Activated naive CD8-positive, alpha-beta T cell treated with anti-CD3 and anti-CD28 coated beads, Interleukin-2, amount 50 U/mL, for 16 hours (primary cell): ENCODE results near the gene LRP1-AS.

ENCODE experiments used
- DNase-seq: peaks from one replicate; pipeline ENCODE4 v3.0.0-alpha.2; 2020; ENCODE audit warnings: low read depth, low spot score

Gene LRP1-AS

DNA sequence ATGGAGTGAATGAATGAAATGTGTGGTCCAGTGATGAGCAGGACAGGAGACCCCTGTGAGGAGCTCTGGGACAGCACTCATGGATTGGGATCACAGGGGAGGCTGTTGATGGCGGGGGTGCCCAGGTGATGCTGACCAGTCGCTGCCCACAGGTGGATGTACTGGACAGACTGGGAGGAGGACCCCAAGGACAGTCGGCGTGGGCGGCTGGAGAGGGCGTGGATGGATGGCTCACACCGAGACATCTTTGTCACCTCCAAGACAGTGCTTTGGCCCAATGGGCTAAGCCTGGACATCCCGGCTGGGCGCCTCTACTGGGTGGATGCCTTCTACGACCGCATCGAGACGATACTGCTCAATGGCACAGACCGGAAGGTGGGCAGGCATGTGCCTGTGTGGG, 13.3 kb upstream of the LRP1-AS start:
- no peak for DNase-seq

DNA sequence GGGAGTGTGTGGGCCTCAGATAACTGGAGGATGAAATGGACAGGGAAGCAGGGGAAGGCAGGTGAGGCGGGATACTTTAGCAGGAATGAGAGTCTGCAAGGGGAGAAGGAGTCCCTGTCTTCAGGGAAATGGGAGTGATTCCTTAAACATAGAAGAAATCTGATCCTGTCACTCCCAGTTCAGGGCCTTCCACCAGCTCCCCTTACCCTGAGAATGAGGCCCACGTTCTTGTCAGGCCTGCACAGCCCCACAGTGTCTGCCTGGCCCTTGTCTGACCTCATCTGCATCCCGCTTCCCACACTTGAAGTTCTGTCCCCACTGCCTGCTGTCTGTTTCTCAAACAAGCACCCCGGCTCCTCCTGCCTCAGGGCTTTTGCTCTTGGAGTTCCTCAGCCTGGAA, 12.6 kb upstream of the LRP1-AS start:
- no peak for DNase-seq

DNA sequence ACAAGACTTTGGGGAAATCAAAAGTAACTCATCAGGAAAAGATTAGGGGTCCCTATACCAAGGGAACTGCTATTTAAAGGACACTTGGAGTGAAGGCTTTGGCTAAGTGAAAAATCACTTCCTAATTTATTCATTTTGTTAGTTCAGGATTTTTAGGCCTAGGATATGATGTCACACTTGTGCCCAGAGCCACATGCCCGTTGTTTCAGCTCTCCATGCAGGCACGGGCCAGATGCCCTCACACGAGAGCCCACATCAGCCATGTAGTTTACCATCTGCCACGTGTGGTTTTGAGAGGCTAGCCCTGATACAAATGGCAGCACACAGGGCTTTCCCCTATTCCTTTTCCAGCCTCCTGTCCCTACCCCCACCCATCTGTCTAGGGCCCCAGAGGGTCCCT, 11.9 kb upstream of the LRP1-AS start:
- no peak for DNase-seq

DNA sequence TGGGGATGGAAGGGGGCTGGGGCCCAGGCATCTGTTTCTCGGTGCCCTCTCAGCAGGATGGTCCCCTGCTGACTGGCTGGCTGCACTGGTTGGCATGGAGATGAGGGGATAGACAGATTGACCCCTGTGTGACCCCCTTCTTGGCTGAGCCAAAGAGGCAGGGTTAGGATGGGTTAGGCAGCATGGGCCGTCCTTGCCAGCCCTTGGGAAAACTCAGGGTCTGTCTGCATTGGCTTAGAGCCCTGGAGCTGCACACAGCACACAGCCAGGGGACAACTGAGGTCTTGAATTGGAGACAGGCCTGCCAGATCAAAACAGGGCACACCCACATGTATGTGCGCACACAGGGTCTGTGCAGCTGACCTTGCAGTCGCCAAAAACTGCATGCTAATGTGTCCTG, 11.2 kb upstream of the LRP1-AS start:
- no peak for DNase-seq

DNA sequence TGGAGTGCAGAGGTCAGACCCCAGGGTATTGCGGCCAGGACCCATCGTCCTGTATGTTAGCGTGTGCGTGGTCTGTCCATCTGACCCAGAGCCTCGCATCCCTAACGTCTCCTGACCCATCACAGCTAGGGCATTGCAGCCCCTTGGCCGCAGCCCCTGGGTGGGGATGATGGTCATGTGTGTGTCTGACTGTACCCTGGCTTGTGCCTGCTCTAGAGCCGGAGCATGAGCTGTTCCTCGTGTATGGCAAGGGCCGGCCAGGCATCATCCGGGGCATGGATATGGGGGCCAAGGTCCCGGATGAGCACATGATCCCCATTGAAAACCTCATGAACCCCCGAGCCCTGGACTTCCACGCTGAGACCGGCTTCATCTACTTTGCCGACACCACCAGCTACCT, 10.8 kb upstream of the LRP1-AS start:
- no peak for DNase-seq

DNA sequence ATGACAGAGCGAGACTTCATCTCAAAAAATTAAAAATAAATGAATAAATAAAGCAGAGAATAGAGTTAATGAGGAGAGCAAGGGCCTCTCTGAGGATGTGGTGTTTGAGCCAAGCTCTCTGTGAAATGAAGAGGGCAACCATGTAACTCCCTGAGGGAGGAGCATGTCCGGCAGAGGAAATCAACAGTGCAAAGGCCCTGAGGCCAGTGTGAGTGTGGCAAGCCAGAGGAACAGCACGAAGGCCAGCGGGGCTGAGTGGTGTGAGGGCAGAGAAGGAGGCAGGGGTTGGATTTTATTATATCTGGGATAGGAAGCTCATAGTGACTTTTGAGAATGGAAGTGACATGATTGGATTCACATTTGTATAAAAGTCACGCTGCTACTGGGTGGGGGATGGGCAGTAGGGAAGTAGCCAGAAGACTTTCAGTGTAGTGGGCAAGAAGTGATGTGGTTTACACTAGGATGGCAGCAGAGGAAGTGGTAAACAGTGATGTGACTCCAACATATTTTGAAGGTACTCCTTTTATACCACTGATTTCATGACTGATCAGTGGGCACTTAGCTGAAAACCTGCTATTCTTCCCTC, 10.3 kb upstream of the LRP1-AS start:
- no peak for DNase-seq

DNA sequence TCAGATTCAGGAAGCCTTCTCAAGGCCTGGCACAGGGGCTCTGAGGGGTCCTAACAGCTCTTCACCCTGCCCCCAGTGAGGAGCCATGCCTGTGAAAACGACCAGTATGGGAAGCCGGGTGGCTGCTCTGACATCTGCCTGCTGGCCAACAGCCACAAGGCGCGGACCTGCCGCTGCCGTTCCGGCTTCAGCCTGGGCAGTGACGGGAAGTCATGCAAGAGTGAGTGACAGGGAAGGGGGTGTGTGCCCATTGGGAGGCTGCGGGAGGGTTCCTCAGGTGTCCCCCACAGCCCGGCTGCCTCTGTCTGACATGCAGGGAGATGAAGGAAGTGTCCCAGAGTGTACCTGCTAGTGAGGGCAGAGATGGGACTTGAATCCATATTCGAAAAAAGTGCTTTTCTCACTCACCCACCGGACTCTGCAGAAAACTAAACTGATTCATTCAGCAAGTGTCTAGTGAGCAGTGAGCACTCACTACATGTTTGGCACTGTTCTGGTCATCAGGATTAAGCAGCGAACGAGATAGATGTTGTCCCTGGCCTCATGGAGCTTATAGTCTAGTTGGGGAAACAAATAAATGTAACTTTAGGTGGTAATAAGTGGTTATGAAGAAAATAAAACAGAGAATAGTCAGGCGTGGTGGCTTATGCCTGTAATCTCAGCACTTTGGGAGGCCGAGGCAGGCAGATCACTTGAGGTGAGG, 9.4 kb upstream of the LRP1-AS start:
- DNase-seq, result no peak

DNA sequence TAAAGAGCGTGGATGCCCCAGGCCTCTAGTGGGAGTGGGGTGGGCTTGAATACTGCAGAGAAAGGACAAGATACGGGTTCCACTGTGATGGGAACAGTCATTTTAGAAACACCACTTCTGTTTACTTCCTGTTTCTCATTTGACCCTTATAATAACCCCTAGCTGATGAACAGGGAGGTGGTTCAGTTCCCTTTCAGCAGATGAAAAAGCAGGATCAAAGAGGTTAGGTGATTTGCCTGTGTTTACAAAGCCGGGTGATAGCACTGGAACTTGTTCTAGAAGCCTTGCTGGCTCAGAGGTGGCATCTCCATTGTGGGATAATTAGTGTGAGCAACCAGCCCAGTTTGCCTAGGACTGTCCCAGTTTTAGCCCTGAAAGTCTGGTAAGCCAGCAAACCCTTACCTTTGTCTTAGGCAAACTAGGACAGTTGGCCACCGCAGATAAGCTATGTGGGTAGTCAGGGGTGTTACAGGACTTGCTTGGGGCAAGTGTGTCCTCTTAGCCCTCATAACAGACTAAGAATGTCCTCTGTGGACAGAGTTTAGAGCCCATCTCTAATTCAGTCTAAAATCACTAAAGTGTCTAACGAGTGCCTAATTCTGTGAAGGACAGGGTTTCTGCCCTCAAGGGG, 7.5 kb upstream of the LRP1-AS start:
- DNase-seq, result no peak

DNA sequence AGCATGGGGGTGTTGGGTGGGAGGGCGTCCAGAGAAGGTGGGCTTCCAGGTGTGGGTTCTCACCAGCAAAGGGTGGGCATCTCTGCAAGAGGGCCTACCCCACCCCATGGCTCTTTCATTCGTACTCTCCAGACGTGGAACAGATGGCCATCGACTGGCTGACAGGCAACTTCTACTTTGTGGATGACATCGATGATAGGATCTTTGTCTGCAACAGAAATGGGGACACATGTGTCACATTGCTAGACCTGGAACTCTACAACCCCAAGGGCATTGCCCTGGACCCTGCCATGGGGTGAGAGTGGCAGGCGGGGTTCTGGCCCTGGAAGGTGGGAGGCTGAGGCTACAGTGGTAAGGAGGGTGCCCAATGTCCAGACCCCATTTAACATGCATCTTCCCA, 6.7 kb upstream of the LRP1-AS start:
- no peak for DNase-seq

DNA sequence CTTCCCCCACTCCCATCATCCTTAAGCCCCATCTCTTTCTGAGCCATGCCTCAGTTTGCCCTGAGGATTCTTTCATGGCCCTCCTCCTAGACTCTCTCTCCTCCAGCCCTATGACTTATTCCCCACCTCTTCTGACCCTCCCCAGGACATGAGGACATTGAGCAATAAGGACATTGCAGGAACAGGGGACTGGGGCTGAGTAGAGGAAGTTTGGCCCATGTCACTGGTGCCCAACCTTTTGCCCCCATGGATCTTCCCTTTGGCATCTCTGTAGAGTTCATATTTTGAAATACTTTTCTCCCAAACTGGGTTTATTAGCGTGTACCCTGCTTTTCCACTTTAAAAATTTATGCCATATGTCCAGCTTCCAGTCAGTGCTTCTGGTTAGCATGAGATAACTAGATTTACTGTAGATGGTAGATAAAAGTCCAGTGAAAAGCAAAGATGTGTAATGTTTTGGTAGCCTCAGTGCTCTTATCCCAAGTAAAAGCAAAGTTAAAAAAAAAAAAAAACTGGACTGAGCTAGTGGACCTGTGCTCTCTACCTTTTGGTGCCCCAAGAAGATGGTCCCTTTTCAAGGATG, 6.1 kb upstream of the LRP1-AS start:
- no peak for DNase-seq

DNA sequence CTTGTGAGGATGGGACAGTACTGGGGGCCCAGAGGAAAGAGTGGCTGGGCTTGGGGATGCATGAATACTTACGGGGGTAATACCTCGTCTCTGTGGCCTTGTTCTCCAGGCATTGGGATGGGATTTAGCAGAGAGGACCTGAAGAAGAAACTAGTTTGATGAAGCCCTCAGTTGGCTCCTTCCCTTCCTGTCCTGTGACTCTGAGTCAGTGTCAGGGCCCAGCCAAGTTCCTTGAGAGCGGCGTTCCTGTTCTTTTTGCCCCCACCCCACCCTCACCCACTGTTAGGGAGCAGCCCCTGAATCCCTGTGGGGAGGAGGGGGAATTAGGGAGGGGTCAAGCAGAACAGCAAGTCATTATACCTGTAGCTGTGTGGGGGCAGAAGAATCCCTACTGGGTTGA, 5.2 kb upstream of the LRP1-AS start:
- no peak for DNase-seq

DNA sequence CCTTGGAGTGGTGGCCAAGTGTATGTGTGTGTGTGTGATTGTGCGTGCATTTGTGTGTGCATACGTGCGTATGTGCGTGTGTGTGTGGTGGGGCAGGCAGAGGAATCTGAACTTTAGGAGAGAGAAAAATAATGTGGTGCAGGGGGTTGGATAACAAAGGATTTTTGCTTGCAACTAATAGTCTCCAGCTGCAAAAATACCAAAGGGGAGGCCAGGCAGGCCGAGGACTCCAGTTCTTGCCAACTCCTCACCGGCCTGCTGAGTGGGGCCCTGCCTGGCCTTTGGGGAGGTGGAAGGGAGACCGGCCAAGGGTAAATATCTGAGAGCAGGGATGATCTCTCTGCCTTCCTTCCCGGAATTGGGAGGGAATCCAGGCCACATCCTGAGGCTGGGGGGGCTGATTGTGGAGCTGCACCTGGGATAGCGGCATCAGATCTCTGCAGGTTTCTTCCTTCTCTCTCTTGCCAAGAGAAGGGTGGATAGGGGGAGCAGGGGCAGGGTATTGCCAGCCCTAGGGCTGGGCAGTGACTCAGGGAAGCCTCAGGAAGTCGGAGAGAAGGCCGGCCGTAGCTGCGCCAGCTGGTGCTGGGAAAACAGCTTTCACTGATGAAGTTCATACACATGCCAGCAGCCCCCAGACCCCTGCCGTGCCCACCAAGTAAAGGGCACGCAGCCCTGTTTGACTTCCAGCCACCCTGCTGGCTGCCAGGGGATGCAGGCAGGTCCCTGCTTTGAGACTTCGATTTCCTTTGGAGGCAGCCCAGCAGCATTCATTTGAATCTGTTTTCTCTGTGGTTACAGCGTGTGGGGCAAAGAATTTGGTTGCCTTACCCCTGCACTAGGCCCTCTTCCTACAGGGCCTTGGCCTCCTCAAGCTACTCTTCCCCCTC, 4.6 kb upstream of the LRP1-AS start:
- DNase-seq, result no peak

DNA sequence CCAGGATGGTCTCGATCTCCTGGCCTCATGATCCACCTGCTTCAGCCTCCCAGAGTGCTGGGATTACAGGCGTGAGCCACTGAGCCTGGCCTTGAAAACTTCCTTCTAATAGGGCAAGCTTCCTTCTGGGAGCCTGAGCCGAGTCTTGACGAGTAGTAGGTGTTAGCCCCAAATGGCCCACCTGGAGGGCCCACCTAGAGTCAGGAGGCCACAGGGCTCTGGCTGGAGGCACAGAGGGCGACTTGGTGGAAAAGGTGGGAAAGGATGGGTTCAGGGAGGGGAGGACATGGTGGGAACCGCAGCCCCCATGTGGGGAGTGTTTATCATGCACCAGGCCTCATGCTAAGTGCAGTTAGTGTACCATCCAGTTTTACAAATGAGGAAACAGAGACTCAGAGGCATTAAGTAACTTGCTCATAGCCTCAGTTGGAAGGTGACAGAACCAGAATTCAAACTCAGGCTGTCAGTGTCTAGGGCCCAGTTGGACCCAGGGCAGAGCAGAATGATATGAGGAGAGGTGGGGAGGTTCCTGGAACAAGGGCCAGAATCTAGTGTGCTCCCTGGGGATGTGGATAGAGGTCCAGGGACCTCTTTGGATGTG, 3.1 kb upstream of the LRP1-AS start:
- DNase-seq, result no peak

DNA sequence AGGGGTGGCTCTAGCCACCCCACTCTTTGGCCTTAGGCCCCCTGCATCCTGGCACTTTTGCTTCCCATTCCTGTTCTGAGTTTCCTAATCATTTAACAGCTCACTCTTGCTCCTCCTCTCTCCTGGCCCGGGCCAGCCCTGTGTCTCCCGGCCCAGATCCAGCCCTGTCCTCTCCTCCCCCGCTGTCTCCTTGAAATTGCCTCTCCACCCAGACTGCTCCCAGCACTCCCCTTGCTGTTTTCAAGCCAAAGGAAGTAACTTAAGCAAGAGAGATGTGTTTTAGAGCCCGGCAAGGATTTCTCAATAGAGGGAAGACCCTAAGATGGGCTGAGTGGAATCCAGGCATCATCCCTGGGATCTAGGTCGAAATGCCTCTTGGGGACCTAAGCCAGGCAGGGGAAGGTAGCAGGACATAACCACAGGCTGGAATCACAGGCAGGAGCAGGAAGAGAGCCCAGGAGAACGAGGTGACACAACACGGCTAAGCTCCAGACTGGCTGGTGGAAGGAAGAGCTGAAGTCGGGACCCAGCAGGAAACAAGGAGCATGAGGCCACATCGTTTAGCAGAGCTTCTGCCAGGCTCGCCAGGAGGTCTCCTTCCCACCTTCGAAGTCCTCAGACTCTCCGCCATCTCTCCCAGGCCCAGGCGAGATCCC, 2.0 kb upstream of the LRP1-AS start:
- no peak for DNase-seq

DNA sequence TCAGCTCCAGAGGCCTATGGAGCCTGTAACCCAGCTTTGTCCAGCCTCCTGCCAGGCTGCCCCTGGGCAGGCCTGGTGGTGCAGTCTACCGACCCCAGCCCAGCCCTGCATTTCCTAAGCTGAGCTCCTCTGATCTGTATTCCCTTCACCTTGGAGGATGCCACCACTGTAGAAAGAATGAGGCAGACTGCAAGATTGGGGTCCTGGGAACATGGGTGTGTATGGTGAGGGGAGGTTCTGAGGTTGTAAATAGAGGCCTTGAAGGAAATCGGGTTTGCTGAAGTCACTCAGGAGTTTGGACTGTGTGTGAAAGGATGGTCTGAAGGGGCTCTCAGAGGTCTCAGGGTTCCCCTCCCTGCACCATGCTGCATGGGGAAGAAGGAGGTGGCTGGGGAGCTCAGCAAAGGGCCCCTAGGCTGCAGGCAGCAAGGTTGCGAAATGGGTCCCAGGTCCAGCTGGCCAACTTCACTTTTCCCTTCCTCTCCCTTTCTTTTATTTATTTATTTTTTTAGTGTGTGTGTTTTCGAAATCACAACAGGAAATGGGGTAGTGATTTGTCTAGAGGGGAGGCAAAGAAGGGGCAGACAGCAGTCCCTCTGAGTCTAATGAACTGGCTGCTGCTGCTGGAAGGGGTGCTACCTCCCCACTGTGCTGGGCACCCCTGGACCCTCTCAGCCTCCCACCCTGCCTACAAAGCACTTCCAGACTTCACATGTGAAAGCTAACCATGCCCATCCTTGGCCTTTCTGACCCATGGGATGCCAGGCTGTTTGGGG, 1.2 kb upstream of the LRP1-AS start:
- DNase-seq, result no peak

DNA sequence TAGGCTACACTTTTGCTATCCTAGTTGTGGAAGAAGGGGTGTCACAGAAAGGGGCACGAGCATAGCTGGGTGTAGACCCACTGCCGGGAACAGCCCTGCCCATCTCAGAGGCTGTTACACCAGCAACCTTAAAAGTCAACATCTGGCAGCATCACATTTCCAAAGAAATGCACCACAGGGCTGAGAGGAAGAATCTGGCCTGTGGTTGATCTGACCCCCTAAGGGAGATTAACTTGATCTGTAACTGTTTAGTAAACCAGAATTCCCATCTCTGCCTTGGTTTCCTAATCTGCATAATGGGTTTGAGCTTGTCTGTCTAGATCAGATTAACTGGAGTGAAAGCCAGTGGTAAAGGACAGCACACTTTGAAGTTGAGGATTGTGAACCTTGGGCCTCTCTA, 1.3 kb downstream of the LRP1-AS start:
- no peak for DNase-seq

DNA sequence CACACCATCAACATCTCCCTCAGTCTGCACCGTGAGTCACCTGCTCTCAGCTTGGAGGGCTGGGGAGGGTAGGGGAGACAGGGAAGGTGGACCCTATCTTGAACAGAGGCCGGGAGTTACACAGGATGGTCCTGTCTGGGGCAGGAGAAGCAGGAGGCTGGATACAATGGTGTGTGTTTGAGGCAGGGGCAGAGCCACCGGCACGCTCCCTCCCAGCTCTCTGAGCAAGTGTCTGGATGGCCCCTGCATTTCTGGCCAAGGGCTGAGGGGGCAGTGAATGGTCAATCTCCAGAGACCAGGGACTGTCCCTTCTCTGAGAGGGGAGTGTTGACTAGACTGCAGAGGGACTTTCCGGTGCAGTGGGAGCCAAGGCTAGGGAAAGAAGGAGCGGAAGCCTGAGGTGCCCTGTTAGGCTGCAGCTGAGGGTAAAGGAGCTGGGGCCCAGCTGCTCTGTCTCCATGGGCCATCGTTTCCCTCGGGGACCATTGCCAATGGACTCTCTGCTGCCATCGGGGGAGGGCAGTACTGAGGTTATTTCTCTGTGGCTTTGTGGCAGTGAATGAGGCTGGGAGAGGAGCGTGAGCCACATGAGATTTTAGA, 1.9 kb downstream of the LRP1-AS start:
- no peak for DNase-seq

DNA sequence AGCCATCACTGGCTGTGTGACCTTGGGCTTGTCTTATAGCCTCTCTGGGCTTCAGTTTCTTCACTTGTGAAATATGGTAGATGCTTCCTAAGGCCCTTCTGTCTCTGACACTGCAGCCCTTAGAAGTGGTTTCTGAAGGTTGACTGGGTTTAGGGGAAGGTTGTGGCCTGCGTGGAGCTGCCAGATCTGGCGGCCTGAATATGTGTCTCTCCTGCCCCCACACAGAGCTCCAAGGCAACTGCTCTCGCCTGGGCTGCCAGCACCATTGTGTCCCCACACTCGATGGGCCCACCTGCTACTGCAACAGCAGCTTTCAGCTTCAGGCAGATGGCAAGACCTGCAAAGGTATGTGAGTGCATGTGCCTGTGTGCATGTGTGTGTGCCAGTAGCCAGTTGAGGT, 4.0 kb downstream of the LRP1-AS start:
- DNase-seq, result no peak

DNA sequence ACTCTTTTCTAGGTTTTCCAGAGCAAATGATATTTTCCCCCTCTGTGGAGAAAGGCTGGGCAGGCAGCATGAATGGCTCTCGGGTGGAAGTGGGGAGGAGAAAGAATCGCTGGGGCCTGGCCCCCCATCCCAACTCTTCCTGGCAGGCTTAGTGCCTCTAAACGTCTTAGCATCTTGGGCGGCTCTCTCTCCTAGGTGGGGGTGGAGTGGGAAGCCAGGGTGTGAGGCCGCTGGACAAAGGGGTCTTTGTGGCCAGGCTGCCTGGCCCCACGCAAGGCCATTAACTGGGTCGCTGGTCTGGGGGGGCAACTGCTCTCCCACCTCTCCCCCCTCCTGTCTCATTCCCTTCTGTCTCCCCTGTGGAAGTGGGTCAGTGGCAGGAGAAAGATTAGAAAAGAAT, 4.7 kb downstream of the LRP1-AS start:
- DNase-seq, result no peak

DNA sequence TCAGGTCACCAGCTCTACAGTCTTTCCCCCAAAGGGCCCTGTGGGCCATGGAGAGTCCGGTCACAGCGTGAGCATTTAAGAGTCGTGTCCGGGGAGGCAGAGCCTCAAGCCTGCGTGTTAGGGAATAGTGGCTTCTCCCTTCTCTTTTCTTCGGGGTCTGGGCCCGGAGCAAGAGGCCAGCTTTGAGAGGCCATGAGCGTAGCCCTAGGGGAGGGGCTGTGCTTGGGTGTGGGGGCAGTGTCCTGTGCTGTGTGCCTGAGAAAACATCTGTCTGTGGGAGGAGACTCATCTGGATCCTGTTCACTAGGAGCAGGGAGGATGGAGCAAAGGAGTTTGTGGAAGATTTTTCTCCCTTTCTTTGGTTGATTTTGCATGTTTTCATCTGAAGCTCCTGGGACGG, 5.3 kb downstream of the LRP1-AS start:
- no peak for DNase-seq
